AG04450 (cell line): Measurements from ENCODE around the gene NUP153. TPM values are rescaled to one million over a fixed set of nuclear protein-coding genes. Genes with fewer than 3 reads are reported as not detected.

Experiments used
- CTCF ChIA-PET: fragments of 300-600, 350-600 bp; formaldehyde crosslinking; extraction: SDS; loops from one replicate; lab custom pipeline; 2022; ENCODE audit warnings: antibody characterized with exemption, inconsistent platforms; lab: Charles Lee
- POLR2A ChIA-PET: fragments of 350-600 bp; formaldehyde crosslinking; extraction: SDS; loops from one replicate; lab custom pipeline; 2021; ENCODE audit warnings: antibody characterized with exemption, inconsistent platforms; lab: Yijun Ruan, JAX
- DNase-seq: peaks from one replicate; pipeline ENCODE4 v3.0.0-alpha.2; 2011; ENCODE audit warnings: low read depth, low spot score
- H3K27ac ChIP-seq: one replicate; pipeline ENCODE4 v1.5.1; 2012; ENCODE audit warnings: low read depth, low read length, control low read depth
- H3K27me3 ChIP-seq: one replicate; pipeline ENCODE4 v1.6.0; 2012; ENCODE audit warnings: low read length; ENCODE audit not compliant: control insufficient read depth, insufficient read depth
- H3K4me3 ChIP-seq: 2 replicates; pipeline ENCODE4 v1.5.1; 2011; ENCODE audit warnings: mild to moderate bottlenecking, low read depth, low read length, control low read depth
- H3K9me3 ChIP-seq: 2 replicates; pipeline ENCODE4 v1.5.1; 2012; ENCODE audit warnings: low read length; ENCODE audit not compliant: control insufficient read depth, insufficient read depth
- polyA plus RNA-seq: library from polyadenylated mRNA; depleted of rRNA; stranded (reverse); fragments of >200 nt; gene quantifications from 2 replicates; pipeline ENCODE4 v1.2.3, GENCODE V29; 2011
- TF ChIP-seq, protein P1 (sequence below): IDR thresholded peaks from 2 replicates; pipeline ENCODE4 v1.5.1; 2011; ENCODE audit warnings: low read depth, low read length, control low read depth, inconsistent platforms

The NUP153 gene
- polyA plus RNA-seq, 1 experiment: 35.2 TPM

DNA sequence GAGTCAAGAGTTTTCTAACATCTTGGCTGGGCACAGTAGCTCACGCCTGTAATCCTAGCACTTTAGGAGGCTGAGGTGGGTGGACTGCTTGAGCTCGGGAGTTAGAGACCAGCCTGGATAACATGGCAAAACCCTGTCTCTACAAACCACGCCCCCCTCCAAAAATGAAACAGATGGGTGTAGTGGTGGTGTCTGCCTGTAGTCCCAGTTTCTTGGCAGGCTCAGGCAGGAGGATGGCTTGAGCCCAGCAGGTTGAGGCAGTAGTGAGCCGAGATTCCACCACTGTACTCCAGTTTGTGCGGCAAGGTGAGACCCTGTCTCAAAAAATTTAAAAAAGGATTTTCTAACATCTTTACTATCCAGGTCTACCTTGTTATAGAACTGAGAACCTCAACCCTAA lies 84.6 kb downstream of the NUP153 start:
- H3K9me3 ChIP-seq: no peaks in the 10 kb centered on the region
- POLR2A ChIA-PET: no interaction called here
- TF ChIP-seq, protein P1, sequence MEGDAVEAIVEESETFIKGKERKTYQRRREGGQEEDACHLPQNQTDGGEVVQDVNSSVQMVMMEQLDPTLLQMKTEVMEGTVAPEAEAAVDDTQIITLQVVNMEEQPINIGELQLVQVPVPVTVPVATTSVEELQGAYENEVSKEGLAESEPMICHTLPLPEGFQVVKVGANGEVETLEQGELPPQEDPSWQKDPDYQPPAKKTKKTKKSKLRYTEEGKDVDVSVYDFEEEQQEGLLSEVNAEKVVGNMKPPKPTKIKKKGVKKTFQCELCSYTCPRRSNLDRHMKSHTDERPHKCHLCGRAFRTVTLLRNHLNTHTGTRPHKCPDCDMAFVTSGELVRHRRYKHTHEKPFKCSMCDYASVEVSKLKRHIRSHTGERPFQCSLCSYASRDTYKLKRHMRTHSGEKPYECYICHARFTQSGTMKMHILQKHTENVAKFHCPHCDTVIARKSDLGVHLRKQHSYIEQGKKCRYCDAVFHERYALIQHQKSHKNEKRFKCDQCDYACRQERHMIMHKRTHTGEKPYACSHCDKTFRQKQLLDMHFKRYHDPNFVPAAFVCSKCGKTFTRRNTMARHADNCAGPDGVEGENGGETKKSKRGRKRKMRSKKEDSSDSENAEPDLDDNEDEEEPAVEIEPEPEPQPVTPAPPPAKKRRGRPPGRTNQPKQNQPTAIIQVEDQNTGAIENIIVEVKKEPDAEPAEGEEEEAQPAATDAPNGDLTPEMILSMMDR: no peak
- no peaks in the 10 kb centered on the region for H3K27me3 ChIP-seq
- no peak overlapping the region for H3K4me3 ChIP-seq
- no peak for DNase-seq
- CTCF ChIA-PET: interaction anchor here (1.0 kb wide), 1 partner anchor 466 kb away, joined by 3 read pairs; no protein-coding TSS in a partner anchor
- no peak overlapping the region for H3K27ac ChIP-seq

DNA sequence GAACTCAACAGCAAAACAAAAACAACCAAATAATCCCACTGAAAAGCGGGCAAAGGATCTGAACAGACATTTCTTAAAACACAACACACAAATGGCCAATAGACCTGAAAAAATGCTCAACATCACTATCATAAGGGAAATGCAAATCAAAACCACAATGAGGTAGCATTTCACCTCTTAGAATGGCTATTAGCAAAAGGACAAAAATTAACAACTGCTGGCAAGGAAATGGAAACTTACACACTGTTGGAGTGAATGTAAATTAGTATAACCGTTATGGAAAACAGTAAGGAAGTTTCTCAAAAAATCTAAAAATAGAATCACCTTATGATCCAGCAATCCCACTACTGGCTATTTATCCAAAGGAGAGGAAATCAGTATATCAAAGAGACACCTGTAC lies 85.7 kb downstream of the NUP153 start:
- no peak overlapping the region for H3K27ac ChIP-seq
- H3K4me3 ChIP-seq: no peak overlapping the region
- DNase-seq: no peak
- ChIA-PET POLR2A (no interaction called here), CTCF (interaction anchor here (1.3 kb wide), 1 partner anchor 21 kb away, joined by 3 read pairs; the partner anchor contains the start of gene FAM8A1)
- TF ChIP-seq, protein P1: no peak
- H3K9me3 ChIP-seq: no peaks in the 10 kb centered on the region
- no peaks in the 10 kb centered on the region for H3K27me3 ChIP-seq

DNA sequence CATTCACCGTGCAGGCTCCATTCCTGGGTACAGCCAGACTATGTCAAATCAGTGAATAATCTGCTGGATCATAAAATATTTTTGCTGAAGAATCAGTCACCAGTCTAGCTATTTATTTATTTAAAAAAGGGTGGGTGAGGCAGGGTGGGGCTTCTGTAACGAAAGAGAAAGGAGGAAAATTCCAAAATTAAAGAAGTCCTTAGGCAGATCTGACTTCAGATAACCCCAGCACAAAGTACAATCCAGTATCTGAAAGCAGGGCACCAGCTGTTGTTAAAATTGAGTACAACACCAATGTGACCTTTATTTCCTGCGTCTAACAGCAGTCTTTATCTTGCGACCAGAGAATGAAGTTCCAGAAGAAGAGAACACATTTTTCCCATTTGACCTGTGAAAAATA lies 90.9 kb downstream of the NUP153 start:
- ChIA-PET CTCF (interaction anchor here (0.6 kb wide), 1 partner anchor 387 kb away, joined by 3 read pairs; no protein-coding TSS in a partner anchor), POLR2A (no interaction called here)
- no peaks in the 10 kb centered on the region for H3K27me3 ChIP-seq

DNA sequence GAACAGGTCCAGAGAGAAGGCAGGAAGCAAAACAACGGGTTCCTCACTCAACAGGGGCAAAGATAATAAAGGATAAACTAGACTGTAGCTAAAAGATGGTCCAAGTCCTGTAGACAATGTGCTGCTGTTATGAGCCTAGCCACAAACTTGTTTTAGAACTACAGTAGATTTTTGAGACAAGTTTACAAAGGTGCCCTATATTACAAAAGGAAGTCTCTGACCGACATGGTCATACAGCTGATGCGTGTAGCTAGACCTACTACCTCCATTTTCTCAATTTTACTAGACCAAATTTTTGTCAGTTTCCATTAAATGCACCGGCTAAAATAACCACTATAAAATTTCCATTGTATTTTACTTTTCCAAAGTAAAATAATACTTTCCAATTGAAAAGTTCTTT lies 94.7 kb downstream of the NUP153 start:
- H3K27me3 ChIP-seq: no peaks in the 10 kb centered on the region
- CTCF ChIA-PET: no interaction called here
- DNase-seq: no peak
- TF ChIP-seq, protein P1: no peak
- no peak overlapping the region for H3K4me3 ChIP-seq
- POLR2A ChIA-PET: interaction anchor here (1.7 kb wide), 1 partner anchor 10 kb away, joined by 4 read pairs; no protein-coding TSS in a partner anchor
- no peaks in the 10 kb centered on the region for H3K9me3 ChIP-seq
- H3K27ac ChIP-seq: no peak overlapping the region

More for the DNA sequence above, 90.9 kb downstream of the NUP153 start:
- H3K4me3 ChIP-seq: no peak overlapping the region
- H3K27ac ChIP-seq: no peak overlapping the region
- no peak for DNase-seq
- TF ChIP-seq, protein P1: no peak
- H3K9me3 ChIP-seq: no peaks in the 10 kb centered on the region

DNA sequence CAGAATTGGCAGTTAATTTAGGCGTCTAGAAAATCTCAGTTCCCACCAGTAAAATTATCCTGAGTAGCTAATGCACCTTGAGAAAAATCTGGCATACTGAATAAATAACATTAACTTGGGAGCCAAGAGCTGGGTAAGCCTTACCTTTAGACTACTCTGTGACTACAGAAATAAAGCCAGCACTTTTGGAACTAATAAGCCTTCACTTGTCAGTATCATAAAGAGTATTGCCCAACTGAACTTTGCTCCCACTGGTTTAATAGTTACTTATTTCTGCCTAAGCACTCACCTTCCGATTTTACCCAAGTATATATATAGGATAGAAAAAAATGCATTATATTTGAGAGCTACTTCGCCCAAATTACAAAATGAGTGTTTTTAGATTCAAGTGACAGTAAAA lies 95.9 kb downstream of the NUP153 start:
- Histone ChIP-seq H3K4me3 (no peak overlapping the region), H3K27me3 (no peaks in the 10 kb centered on the region), H3K27ac (no peak overlapping the region), H3K9me3 (no peaks in the 10 kb centered on the region)
- ChIA-PET POLR2A (no interaction called here), CTCF (no interaction called here)
- TF ChIP-seq, protein P1: no peak
- no peak for DNase-seq
